ENCODE data around the gene SLFN12.

DNA sequence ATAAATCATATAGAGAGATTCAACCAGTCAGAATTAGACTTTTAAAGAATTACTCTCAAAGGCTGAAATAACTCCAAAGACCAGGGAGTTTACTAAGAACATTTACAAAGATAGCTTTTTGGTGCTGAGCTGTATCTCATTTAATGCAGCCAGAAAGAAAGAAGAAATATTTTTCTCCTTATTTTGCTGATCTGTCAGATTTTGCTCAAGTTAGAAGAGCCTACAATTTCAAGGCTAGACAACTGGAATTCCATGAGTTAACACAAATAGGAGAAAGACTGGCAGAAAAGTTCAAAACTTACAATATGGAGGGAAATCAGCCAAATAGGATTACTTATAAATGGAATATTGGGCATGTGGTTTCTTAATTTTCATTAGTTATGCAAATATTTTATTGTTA lies 6.1 kb upstream of the SLFN12 start:
- no peak for TF ChIP-seq YY1 (tag by site-specific recombination; IDR thresholded peaks at IDR 0.05)
- TF ChIP-seq, protein P1, sequence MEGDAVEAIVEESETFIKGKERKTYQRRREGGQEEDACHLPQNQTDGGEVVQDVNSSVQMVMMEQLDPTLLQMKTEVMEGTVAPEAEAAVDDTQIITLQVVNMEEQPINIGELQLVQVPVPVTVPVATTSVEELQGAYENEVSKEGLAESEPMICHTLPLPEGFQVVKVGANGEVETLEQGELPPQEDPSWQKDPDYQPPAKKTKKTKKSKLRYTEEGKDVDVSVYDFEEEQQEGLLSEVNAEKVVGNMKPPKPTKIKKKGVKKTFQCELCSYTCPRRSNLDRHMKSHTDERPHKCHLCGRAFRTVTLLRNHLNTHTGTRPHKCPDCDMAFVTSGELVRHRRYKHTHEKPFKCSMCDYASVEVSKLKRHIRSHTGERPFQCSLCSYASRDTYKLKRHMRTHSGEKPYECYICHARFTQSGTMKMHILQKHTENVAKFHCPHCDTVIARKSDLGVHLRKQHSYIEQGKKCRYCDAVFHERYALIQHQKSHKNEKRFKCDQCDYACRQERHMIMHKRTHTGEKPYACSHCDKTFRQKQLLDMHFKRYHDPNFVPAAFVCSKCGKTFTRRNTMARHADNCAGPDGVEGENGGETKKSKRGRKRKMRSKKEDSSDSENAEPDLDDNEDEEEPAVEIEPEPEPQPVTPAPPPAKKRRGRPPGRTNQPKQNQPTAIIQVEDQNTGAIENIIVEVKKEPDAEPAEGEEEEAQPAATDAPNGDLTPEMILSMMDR (tag by site-specific recombination; IDR thresholded peaks at IDR 0.05): no peak
- no peak for TF ChIP-seq RBAK (tag by site-specific recombination; IDR thresholded peaks at IDR 0.05)
- TF ChIP-seq ATF2 (tag by site-specific recombination; IDR thresholded peaks at IDR 0.05; ENCODE audit: low read depth): no peak
- TF ChIP-seq SETDB1 (IDR thresholded peaks at IDR 0.05; ENCODE audit: insufficient read length, low read length): no peak
- TF ChIP-seq ZFP3 (tag by site-specific recombination; IDR thresholded peaks at IDR 0.05; ENCODE audit: low read depth): no peak
